ENCODE data around the gene GARNL3.

The GARNL3 gene

GRCh38 chr9:127344368-127345000, 79.9 kb downstream of the GARNL3 start:
- Histone ChIP-seq H3K4me1 (ENCODE audit: control insufficient read depth, low read depth, low read length) (no peaks in the 10 kb centered on the region), H3K27ac (ENCODE audit: low read depth, low read length) (no peak overlapping the region), H3K79me2 (ENCODE audit: control insufficient read depth, insufficient read depth, low read length) (no peaks in the 10 kb centered on the region), H3K23ac (ENCODE audit: low read length) (no peak overlapping the region), H2AK5ac (ENCODE audit: low read length) (no peak overlapping the region), H2BK5ac (ENCODE audit: low read length) (no peak overlapping the region), H3K4ac (ENCODE audit: low read depth, low read length) (no peak overlapping the region), H3K4me3 (ENCODE audit: low read length) (no peak overlapping the region), H4K8ac (ENCODE audit: low read depth, low read length) (no peak overlapping the region), H3K79me1 (ENCODE audit: low read length) (no peaks in the 10 kb centered on the region), H3K18ac (ENCODE audit: low read length) (no peak overlapping the region), H3K36me3 (ENCODE audit: control insufficient read depth, insufficient read depth, low read length) (no peaks in the 10 kb centered on the region), H3K27me3 (ENCODE audit: insufficient read depth, low read length, poor library complexity) (no peaks in the 10 kb centered on the region), H2BK15ac (replicated peaks; ENCODE audit: low read depth) (no peak overlapping the region), H3K9ac (ENCODE audit: low read length) (no peak overlapping the region), H3K56ac (ENCODE audit: low read length) (no peak overlapping the region), H3K4me2 (ENCODE audit: low read length) (no peak overlapping the region), H4K5ac (ENCODE audit: low read length) (no peak overlapping the region), H2BK120ac (ENCODE audit: low read depth, low read length) (no peak overlapping the region)
- DNase-seq: peak; percentile 28
- no CpG with 5 or more reads among the region's 7 CpGs for WGBS (ENCODE audit: extremely low coverage, insufficient coverage, low lambda C conversion rate)

DNA sequence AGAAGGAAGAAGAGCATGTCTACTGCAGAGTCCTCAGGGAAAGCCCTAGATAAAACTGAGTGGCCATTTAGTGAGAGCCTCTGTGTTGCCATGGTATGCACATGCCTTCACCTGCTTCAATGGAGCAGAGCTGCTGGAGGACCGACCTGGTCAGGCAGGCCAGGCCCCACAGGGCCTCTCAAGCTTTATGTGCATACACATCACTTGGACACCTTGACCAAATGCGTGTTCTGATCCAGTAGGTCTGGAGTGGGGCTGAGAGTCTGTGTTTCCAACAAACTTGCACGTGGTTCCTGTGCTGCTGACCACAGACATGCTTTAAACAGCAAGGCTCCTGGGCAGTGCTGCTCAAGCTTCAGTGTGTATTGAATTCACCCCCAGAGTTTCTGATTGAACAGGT, 81.0 kb downstream of the GARNL3 start:
- Histone ChIP-seq H3K27ac (ENCODE audit: low read depth, low read length) (no peak overlapping the region), H2BK15ac (replicated peaks; ENCODE audit: low read depth) (no peak overlapping the region), H3K56ac (ENCODE audit: low read length) (no peak overlapping the region), H2AK5ac (ENCODE audit: low read length) (no peak overlapping the region), H3K4ac (ENCODE audit: low read depth, low read length) (no peak overlapping the region), H4K5ac (ENCODE audit: low read length) (no peak overlapping the region), H2BK5ac (ENCODE audit: low read length) (no peak overlapping the region), H3K4me3 (ENCODE audit: low read length) (no peak overlapping the region), H3K4me2 (ENCODE audit: low read length) (no peak overlapping the region), H3K9ac (ENCODE audit: low read length) (no peak overlapping the region), H4K8ac (ENCODE audit: low read depth, low read length) (no peak overlapping the region), H3K79me1 (ENCODE audit: low read length) (no peaks in the 10 kb centered on the region), H3K23ac (ENCODE audit: low read length) (no peak overlapping the region), H3K79me2 (ENCODE audit: control insufficient read depth, insufficient read depth, low read length) (no peaks in the 10 kb centered on the region), H3K36me3 (ENCODE audit: control insufficient read depth, insufficient read depth, low read length) (no peaks in the 10 kb centered on the region), H3K27me3 (ENCODE audit: insufficient read depth, low read length, poor library complexity) (no peaks in the 10 kb centered on the region), H3K18ac (ENCODE audit: low read length) (no peak overlapping the region), H2BK120ac (ENCODE audit: low read depth, low read length) (no peak overlapping the region), H3K4me1 (ENCODE audit: control insufficient read depth, low read depth, low read length) (no peaks in the 10 kb centered on the region)
- no CpG with 5 or more reads among the region's 3 CpGs for WGBS (ENCODE audit: extremely low coverage, insufficient coverage, low lambda C conversion rate)
- no peak for DNase-seq

DNA sequence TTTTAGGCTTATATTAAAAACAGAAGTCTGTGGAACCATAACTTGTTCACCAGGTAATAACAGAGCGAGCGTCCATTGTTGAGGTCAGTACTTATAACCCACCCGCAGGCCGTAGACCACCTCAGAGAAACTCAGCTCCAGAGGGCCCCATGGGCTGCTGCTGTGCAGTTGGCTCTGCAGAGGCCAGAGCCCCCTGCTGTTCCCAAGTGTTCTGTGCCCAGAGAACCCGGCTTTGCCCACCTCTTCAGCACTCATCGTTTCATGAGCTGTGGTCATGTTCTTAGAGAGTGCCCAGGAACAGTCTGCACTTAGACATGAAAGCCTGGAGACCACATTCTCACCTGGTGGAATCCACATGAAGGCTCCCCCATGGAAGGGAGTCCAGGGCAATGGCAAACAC, 82.0 kb downstream of the GARNL3 start:
- Histone ChIP-seq H3K79me1 (ENCODE audit: low read length) (no peaks in the 10 kb centered on the region), H4K5ac (ENCODE audit: low read length) (no peak overlapping the region), H3K27me3 (ENCODE audit: insufficient read depth, low read length, poor library complexity) (no peaks in the 10 kb centered on the region), H2BK120ac (ENCODE audit: low read depth, low read length) (no peak overlapping the region), H3K4ac (ENCODE audit: low read depth, low read length) (no peak overlapping the region), H3K4me2 (ENCODE audit: low read length) (no peak overlapping the region), H3K4me3 (ENCODE audit: low read length) (no peak overlapping the region), H3K23ac (ENCODE audit: low read length) (no peak overlapping the region), H2AK5ac (ENCODE audit: low read length) (no peak overlapping the region), H3K9ac (ENCODE audit: low read length) (no peak overlapping the region), H4K8ac (ENCODE audit: low read depth, low read length) (no peak overlapping the region), H3K27ac (ENCODE audit: low read depth, low read length) (no peak overlapping the region), H3K4me1 (ENCODE audit: control insufficient read depth, low read depth, low read length) (no peaks in the 10 kb centered on the region), H3K56ac (ENCODE audit: low read length) (no peak overlapping the region), H3K18ac (ENCODE audit: low read length) (no peak overlapping the region), H3K79me2 (ENCODE audit: control insufficient read depth, insufficient read depth, low read length) (no peaks in the 10 kb centered on the region), H2BK5ac (ENCODE audit: low read length) (no peak overlapping the region), H2BK15ac (replicated peaks; ENCODE audit: low read depth) (no peak overlapping the region), H3K36me3 (ENCODE audit: control insufficient read depth, insufficient read depth, low read length) (no peaks in the 10 kb centered on the region)
- no CpG with 5 or more reads among the region's 6 CpGs for WGBS (ENCODE audit: extremely low coverage, insufficient coverage, low lambda C conversion rate)
- DNase-seq: no peak

DNA sequence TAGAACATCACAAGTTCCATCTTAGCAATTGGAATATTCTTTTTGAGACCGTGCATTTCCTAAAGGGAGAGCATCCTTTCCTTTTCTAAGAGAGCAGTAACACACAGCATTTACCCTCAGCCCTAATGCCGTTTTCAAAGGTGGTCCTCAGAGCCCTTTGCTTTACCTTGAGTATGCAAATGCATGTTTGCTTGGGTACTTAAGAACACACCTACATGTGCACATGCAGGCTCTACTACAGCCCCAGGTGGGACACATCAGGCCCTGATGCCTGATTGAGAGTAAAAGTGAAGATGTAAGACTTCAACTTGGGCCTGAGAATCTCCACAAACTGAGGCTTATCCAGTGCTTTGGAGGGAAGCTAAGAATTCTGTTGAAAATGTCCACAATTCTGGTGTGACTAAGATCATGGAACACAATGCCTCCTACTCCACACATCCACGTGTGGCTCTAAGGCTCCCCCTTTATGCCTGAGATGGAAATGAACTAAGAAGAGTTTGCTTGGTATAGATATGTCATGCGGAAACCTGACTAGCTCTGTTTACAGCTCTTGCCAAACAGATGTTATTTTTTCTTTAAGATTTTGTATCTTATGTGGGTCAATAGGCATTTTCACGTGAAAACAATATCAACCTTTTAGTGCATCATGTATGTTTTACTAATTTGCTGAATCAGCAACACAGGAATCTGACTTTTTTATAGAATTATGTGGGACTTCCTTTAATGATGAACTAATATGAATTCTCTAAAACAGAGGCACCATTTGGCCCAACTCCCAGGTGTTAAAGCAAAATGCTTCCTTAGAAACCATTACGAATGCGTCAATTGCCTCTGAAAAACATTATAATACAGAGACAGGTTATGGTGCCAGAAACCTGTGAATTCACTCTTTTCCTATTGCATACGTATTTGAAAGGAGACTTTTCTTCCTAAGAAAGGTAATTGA, 83.5 kb downstream of the GARNL3 start:
- Histone ChIP-seq H3K4me1 (ENCODE audit: control insufficient read depth, low read depth, low read length) (no peaks in the 10 kb centered on the region), H3K56ac (ENCODE audit: low read length) (no peak overlapping the region), H3K18ac (ENCODE audit: low read length) (no peak overlapping the region), H3K79me1 (ENCODE audit: low read length) (no peaks in the 10 kb centered on the region), H3K4me3 (ENCODE audit: low read length) (no peak overlapping the region), H3K36me3 (ENCODE audit: control insufficient read depth, insufficient read depth, low read length) (no peaks in the 10 kb centered on the region), H3K27ac (ENCODE audit: low read depth, low read length) (no peak overlapping the region), H2BK15ac (replicated peaks; ENCODE audit: low read depth) (no peak overlapping the region), H3K4me2 (ENCODE audit: low read length) (no peak overlapping the region), H3K23ac (ENCODE audit: low read length) (no peak overlapping the region), H2AK5ac (ENCODE audit: low read length) (no peak overlapping the region), H3K27me3 (ENCODE audit: insufficient read depth, low read length, poor library complexity) (no peaks in the 10 kb centered on the region), H3K9ac (ENCODE audit: low read length) (no peak overlapping the region), H2BK5ac (ENCODE audit: low read length) (no peak overlapping the region), H3K4ac (ENCODE audit: low read depth, low read length) (no peak overlapping the region), H3K79me2 (ENCODE audit: control insufficient read depth, insufficient read depth, low read length) (no peaks in the 10 kb centered on the region), H4K5ac (ENCODE audit: low read length) (no peak overlapping the region), H4K8ac (ENCODE audit: low read depth, low read length) (no peak overlapping the region), H2BK120ac (ENCODE audit: low read depth, low read length) (no peak overlapping the region)
- WGBS (ENCODE audit: extremely low coverage, insufficient coverage, low lambda C conversion rate): no CpG with 5 or more reads among the region's 8 CpGs
- DNase-seq: peak; percentile 27

- Histone ChIP-seq H2BK15ac (replicated peaks; ENCODE audit: low read depth) (no peak overlapping the region), H3K4me2 (ENCODE audit: low read length) (no peak overlapping the region), H3K23ac (ENCODE audit: low read length) (no peak overlapping the region), H2AK5ac (ENCODE audit: low read length) (no peak overlapping the region), H4K5ac (ENCODE audit: low read length) (no peak overlapping the region), H3K27me3 (ENCODE audit: insufficient read depth, low read length, poor library complexity) (no peaks in the 10 kb centered on the region), H3K9ac (ENCODE audit: low read length) (no peak overlapping the region), H2BK120ac (ENCODE audit: low read depth, low read length) (no peak overlapping the region), H3K36me3 (ENCODE audit: control insufficient read depth, insufficient read depth, low read length) (no peaks in the 10 kb centered on the region), H3K79me2 (ENCODE audit: control insufficient read depth, insufficient read depth, low read length) (no peaks in the 10 kb centered on the region), H4K8ac (ENCODE audit: low read depth, low read length) (no peak overlapping the region), H2BK5ac (ENCODE audit: low read length) (no peak overlapping the region), H3K4me3 (ENCODE audit: low read length) (no peak overlapping the region), H3K4ac (ENCODE audit: low read depth, low read length) (no peak overlapping the region), H3K27ac (ENCODE audit: low read depth, low read length) (no peak overlapping the region), H3K79me1 (ENCODE audit: low read length) (no peaks in the 10 kb centered on the region), H3K56ac (ENCODE audit: low read length) (no peak overlapping the region), H3K18ac (ENCODE audit: low read length) (no peak overlapping the region), H3K4me1 (ENCODE audit: control insufficient read depth, low read depth, low read length) (no peaks in the 10 kb centered on the region)
- DNase-seq: peak; percentile 5
- WGBS (ENCODE audit: extremely low coverage, insufficient coverage, low lambda C conversion rate): no CpG with 5 or more reads among the region's 12 CpGs
Observed at GRCh38 chr9:127349483-127350113, 85.0 kb downstream of the GARNL3 start.
